WI38 (cell line): ENCODE results near the gene CKS1B.
A peak's percentile ranks its signal among the peaks of the same experiment; 100 is the strongest.
"Not testable (repeated sequence)": the region's sequence is repeated elsewhere in the genome, so short reads cannot be mapped to it uniquely, and the experiment has no call there.

Experiments used
- H3K4me3 ChIP-seq: 2 replicates; pipeline ENCODE4 v1.5.1; 2011; ENCODE audit warnings: low read depth, mild to moderate bottlenecking, control low read depth, low read length
- TF ChIP-seq, protein P1 (sequence below): IDR thresholded peaks from 2 replicates; pipeline ENCODE4 v1.5.1; 2012; ENCODE audit warnings: low read depth, mild to moderate bottlenecking, control low read depth, low read length

CKS1B gene

DNA sequence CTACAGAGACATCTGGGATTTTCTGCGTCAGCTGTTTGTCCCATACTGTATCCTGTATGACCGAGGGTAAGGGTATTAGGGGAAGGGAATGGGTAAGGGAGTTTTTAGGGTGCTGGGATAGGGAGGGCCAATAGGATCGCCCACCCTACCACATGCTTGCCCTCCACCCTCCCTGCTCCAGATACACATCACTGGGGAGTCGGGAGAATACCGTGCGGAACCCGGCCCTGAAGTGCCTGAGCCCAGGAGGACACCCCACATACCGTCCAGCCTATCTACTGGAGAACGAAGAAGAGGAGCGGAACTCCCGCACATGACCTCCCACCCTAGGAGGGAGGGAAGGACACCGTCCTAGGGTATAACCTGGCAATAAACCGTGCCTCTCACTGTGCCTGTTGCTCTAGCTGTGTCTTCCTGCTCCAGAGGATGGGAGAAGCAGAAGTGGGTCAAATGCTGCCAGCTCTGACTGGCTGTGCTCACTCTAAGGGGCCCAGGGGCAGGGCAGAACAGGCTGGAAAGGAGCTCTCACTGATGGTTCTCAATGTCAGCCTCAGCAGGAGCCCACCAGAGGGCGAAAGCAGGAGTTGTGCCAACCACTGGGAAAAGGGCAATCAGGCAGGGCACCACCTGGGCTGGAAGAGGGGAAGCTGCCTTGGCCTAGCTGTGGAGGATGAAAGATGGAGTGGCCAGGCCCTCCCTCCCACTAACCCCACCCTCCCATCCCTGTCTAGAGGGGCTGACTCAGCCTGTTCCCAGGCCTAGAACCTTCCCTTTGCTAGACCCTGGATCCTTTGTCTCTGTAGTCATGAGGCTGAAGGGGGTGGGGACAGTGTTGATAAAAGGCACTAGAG lies 18.5 kb downstream of the CKS1B start:
- TF ChIP-seq, protein P1, sequence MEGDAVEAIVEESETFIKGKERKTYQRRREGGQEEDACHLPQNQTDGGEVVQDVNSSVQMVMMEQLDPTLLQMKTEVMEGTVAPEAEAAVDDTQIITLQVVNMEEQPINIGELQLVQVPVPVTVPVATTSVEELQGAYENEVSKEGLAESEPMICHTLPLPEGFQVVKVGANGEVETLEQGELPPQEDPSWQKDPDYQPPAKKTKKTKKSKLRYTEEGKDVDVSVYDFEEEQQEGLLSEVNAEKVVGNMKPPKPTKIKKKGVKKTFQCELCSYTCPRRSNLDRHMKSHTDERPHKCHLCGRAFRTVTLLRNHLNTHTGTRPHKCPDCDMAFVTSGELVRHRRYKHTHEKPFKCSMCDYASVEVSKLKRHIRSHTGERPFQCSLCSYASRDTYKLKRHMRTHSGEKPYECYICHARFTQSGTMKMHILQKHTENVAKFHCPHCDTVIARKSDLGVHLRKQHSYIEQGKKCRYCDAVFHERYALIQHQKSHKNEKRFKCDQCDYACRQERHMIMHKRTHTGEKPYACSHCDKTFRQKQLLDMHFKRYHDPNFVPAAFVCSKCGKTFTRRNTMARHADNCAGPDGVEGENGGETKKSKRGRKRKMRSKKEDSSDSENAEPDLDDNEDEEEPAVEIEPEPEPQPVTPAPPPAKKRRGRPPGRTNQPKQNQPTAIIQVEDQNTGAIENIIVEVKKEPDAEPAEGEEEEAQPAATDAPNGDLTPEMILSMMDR = no peak
- no peak overlapping the region for H3K4me3 ChIP-seq

DNA sequence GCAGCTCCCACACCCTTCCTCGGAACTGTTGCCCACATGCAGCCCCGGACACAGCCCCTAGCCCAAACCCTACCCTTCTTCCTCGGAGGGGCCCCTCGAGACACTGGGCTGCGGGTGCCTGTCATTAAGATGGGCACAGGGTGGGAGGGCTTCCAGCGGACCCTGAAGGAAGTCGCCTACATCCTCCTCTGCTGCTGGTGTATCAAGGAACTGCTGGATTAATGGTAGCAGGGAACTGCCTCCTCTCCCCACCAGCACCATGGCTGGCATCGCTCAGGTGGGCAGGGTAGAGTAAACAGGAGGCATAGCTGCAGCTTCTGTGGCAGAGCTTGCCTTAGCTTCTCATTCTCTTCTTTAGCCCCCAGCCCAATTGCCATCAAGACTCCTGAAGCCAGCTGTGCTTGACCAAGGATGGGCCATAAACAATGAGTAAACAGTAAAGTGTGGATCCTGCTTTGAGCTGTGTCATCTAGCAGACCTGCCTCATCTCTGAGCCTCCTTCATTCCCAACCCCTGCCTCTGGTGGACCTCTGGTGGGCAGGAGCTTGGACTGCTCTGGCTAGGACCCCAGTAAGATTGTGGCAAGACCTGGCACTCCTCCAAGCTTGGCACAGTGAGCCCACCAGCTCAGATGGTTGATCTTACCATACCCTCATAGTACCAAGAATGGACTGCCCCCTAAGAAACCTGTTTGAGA lies 19.2 kb downstream of the CKS1B start, which contains the start of gene LENEP:
Gene LENEP (plus strand): TSS at position 15 of the 697 bp plus-strand sequence. CDS start 22 bp downstream, at position 37.
- TF ChIP-seq, protein P1 = no peak
- no peak within 1 kb of the TSS for H3K4me3 ChIP-seq

DNA sequence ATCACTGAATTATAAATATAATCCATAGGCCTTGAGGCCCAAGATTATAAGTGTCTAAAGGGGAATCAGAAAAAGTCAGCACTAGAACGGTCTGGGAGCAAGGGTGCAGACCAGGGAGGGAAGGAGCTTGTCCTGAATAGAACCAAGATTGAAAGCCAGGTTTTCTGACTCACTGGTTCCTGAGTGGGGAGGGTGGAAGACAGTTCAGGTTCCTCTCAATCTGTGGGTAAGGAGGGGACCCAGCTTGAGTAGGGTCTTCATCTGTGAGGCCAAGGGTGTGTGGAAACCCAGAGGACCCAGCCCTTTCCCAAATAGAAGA lies 19.7 kb downstream of the CKS1B start:
- no peak overlapping the region for H3K4me3 ChIP-seq
- TF ChIP-seq, protein P1 = no peak

DNA sequence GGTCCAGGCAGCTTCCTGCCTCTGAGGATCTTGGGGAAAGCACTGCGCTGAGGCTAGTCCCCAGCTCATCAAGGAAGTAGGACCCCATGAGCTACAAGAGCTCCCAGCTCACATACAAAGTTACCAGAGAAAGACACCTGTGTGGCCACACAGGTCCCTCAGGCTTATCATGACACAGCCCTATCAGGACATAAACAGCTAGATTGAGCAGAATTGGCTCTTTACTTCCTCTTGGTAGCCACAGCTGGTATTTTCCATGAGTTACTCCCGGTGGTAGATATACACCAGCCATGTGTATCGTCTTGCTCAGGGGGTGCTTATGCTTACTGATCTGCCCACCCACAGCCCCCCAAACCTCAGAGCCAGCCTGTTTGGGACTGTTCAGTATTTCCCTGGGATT lies 20.1 kb downstream of the CKS1B start:
- TF ChIP-seq, protein P1 = no peak

DNA sequence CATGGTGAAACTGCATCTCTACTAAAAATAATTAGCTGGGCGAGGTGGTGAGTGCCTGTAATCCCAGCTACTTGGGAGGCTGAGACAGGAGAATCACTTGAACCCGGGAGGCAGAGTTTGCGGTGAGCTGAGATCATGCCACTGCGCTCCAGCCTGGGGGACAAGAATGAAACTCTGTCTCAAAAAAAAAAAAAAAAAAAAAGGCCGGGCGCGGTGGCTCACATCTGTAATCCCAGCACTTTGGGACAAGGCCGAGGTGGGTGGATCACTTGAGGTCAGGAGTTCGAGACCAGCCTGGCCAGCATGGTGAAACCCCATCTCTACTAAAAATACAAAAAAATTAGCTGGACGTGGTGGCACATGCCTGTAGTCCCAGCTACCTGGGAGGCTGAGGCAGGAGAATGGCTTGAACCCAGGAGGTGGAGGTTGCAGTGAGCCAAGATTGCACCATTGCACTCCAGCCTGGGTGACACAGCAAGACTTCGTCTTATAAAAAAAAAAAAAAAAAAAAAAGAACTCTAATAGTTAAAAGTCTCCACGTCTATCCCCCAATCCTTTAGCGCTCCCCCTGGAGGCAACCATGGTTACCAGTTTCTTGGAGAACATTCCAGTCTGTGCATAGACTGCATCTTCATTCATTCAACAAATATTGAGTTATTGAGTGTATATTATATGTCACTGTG lies 21.0 kb downstream of the CKS1B start:
- TF ChIP-seq, protein P1 = peak; percentile 38; the same call in 1 of the 2 replicates
- not testable (repeated sequence) for H3K4me3 ChIP-seq

More for the DNA sequence above, 20.1 kb downstream of the CKS1B start:
- H3K4me3 ChIP-seq = no peak overlapping the region

DNA sequence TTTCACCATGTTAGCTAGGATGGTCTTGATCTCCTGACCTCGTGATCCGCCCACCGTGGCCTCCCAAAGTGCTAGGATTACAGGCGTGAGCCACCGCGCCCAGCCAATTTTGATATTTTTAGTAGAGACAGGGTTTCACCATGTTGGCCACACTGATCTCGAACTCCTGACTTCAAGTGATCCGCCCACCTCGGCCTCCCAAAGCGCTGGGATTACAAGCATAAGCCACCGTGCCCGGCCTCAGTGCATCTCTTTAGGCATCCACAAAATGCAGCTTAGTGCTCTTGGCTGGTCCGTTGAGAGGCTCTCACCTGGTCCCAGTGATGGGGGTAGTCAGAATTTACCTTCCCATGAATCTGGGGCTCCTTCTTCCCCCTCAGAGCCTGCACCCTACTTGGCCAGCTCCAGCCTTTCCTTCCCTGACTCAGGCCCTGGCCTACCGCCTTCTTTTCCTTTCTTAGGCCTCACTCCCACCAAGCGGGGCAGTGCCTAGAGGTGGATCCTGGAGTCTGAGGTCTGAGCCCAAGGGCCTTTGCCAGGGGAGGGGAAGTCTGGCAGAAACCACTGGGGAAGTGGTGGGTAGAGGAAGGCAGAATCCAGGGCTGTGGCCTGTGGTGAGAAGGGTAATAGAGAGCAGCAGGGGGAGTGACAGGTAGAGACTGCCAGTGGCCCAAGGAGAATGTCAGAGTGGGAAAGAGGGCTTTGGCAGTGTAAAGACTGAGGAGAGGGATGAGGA lies 22.7 kb downstream of the CKS1B start:
- no peak overlapping the region for H3K4me3 ChIP-seq
- TF ChIP-seq, protein P1 = no peak
